ENCODE results near the gene PLXNB2.

The PLXNB2 gene

GRCh38 chr22:50305393-50305922 is 2.0 kb downstream of the PLXNB2 start:
- Histone ChIP-seq H3K27ac (ENCODE audit: low read depth, low read length, poor library complexity, severe bottlenecking) (no peak overlapping the region), H3K36me3 (ENCODE audit: insufficient read depth, low read length) (no peaks in the 10 kb centered on the region), H3K4me2 (ENCODE audit: low read length) (no peak overlapping the region), H3K9me2 (ENCODE audit: low read depth, low read length) (no peaks in the 10 kb centered on the region), H2AFZ (ENCODE audit: low read length) (no peak overlapping the region), H3K9me3 (ENCODE audit: low read length) (no peaks in the 10 kb centered on the region), H3F3A (ENCODE audit: insufficient read depth, low read length) (no peaks in the 10 kb centered on the region), H4K20me1 (ENCODE audit: insufficient read depth, low read length) (no peaks in the 10 kb centered on the region), H3K4me1 (ENCODE audit: insufficient read depth, low read length, severe bottlenecking) (peaks cover 15% of the 10 kb centered on the region), H3K27me3 (ENCODE audit: insufficient read depth, low read length) (peaks cover 25% of the 10 kb centered on the region), H3K9ac (ENCODE audit: low read length) (no peak overlapping the region), H3K4me3 (ENCODE audit: low read depth, low read length, poor library complexity, severe bottlenecking) (no peak overlapping the region), H3K79me2 (ENCODE audit: insufficient read depth, low read length) (no peaks in the 10 kb centered on the region)
- TF ChIP-seq EZH2 (IDR thresholded peaks at IDR 0.05; ENCODE audit: borderline replicate concordance, low read length): no peak
- no peak for TF ChIP-seq CTCF (IDR thresholded peaks at IDR 0.05; ENCODE audit: low read length)

- no peak overlapping the region for H3K27ac ChIP-seq (ENCODE audit: low read depth, low read length, poor library complexity, severe bottlenecking)
- H3K4me1 ChIP-seq (ENCODE audit: insufficient read depth, low read length, severe bottlenecking): peaks cover 20% of the 10 kb centered on the region
- no peaks in the 10 kb centered on the region for H3K36me3 ChIP-seq (ENCODE audit: insufficient read depth, low read length)
- H3K4me2 ChIP-seq (ENCODE audit: low read length): no peak overlapping the region
- no peaks in the 10 kb centered on the region for H3K9me2 ChIP-seq (ENCODE audit: low read depth, low read length)
- peaks cover 29% of the 10 kb centered on the region for H3K27me3 ChIP-seq (ENCODE audit: insufficient read depth, low read length)
- H3K79me2 ChIP-seq (ENCODE audit: insufficient read depth, low read length): no peaks in the 10 kb centered on the region
- TF ChIP-seq CTCF (IDR thresholded peaks at IDR 0.05; ENCODE audit: low read length) (no peak), EZH2 (IDR thresholded peaks at IDR 0.05; ENCODE audit: borderline replicate concordance, low read length) (no peak)
- H3F3A ChIP-seq (ENCODE audit: insufficient read depth, low read length): no peaks in the 10 kb centered on the region
- no peak overlapping the region for H3K9ac ChIP-seq (ENCODE audit: low read length)
- H3K4me3 ChIP-seq (ENCODE audit: low read depth, low read length, poor library complexity, severe bottlenecking): no peak overlapping the region
- no peaks in the 10 kb centered on the region for H4K20me1 ChIP-seq (ENCODE audit: insufficient read depth, low read length)
- H2AFZ ChIP-seq (ENCODE audit: low read length): no peak overlapping the region
- no peaks in the 10 kb centered on the region for H3K9me3 ChIP-seq (ENCODE audit: low read length)
Measured at GRCh38 chr22:50304528-50305392, 2.7 kb downstream of the PLXNB2 start.

GRCh38 chr22:50303848-50304527 is 3.5 kb downstream of the PLXNB2 start:
- H3K27me3 ChIP-seq (ENCODE audit: insufficient read depth, low read length): peaks cover 29% of the 10 kb centered on the region
- H3K27ac ChIP-seq (ENCODE audit: low read depth, low read length, poor library complexity, severe bottlenecking): no peak overlapping the region
- TF ChIP-seq CTCF (IDR thresholded peaks at IDR 0.05; ENCODE audit: low read length) (no peak), EZH2 (IDR thresholded peaks at IDR 0.05; ENCODE audit: borderline replicate concordance, low read length) (no peak)
- peaks cover 25% of the 10 kb centered on the region for H3K4me1 ChIP-seq (ENCODE audit: insufficient read depth, low read length, severe bottlenecking)
- H3K9me2 ChIP-seq (ENCODE audit: low read depth, low read length): no peaks in the 10 kb centered on the region
- H2AFZ ChIP-seq (ENCODE audit: low read length): no peak overlapping the region
- no peaks in the 10 kb centered on the region for H4K20me1 ChIP-seq (ENCODE audit: insufficient read depth, low read length)
- no peaks in the 10 kb centered on the region for H3K79me2 ChIP-seq (ENCODE audit: insufficient read depth, low read length)
- H3K4me3 ChIP-seq (ENCODE audit: low read depth, low read length, poor library complexity, severe bottlenecking): no peak overlapping the region
- no peaks in the 10 kb centered on the region for H3K36me3 ChIP-seq (ENCODE audit: insufficient read depth, low read length)
- no peaks in the 10 kb centered on the region for H3K9me3 ChIP-seq (ENCODE audit: low read length)
- no peak overlapping the region for H3K4me2 ChIP-seq (ENCODE audit: low read length)
- H3K9ac ChIP-seq (ENCODE audit: low read length): no peak overlapping the region
- H3F3A ChIP-seq (ENCODE audit: insufficient read depth, low read length): no peaks in the 10 kb centered on the region
